Suprapubic skin (tissue), 4 donors: ENCODE data around the gene DBNDD1.

Experiments used
- CTCF ChIP-seq, 2 donors: fragments of 200-600 bp in 1 of 2; fragments of 450-650 bp in 1 of 2; sonication (generic) in 1 of 2; IDR thresholded peaks; one replicate each; pipeline ENCODE4 v1.5.1; 2016 to 2019; ENCODE audit warnings: antibody characterized with exemption in 2 of 2, mild to moderate bottlenecking in 1 of 2, moderate library complexity in 1 of 2
- POLR2A ChIP-seq, 2 donors: fragments of 450-650 bp; IDR thresholded peaks; one replicate each; pipeline ENCODE4 v1.6.1; 2017; ENCODE audit warnings: antibody characterized with exemption in 2 of 2, mild to moderate bottlenecking in 2 of 2, moderate library complexity in 2 of 2
- POLR2AphosphoS5 ChIP-seq, 3 donors: sonication (generic); formaldehyde crosslinking; IDR thresholded peaks; one replicate each; pipeline ENCODE4 v1.6.1; 2017; ENCODE audit warnings: antibody characterized with exemption in 3 of 3

DNA sequence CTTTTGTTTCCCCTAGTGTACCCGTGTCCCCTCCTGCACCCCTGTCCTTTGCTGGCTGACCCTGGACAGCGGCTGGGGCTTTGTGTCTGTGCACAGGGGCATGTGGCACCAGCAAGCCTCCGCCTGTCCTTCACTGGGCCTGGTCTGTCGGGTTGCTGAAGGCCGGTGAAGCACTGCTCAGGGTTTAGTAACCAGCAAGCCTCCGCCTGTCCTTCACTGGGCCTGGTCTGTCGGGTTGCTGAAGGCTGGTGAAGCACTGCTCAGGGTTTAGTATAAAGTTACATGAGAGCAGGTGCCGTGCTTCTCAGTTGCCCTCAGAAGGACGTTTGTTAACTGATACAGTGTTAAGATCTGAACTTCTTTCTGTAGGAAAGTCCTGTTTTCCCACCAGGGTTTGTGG lies 36.9 kb downstream of the DBNDD1 start:
- TF ChIP-seq CTCF (IDR thresholded peaks at IDR 0.05) (no peak), POLR2AphosphoS5 (IDR thresholded peaks at IDR 0.05) (no peak), POLR2A (IDR thresholded peaks at IDR 0.05) (no peak)
